Upper lobe of left lung (tissue), 6 donors: ENCODE data around the gene GRHPR. TPM values are rescaled to one million over a fixed set of nuclear protein-coding genes. Genes with fewer than 3 reads are reported as not detected.

Source experiments
- ATAC-seq, 2 donors: fragments of 200-7000 bp; cut with Tn5 transposase; one replicate each; pipeline ENCODE4 v1.9.1; 2022; ENCODE audit warnings: mild to moderate bottlenecking in 2 of 2, moderate library complexity in 2 of 2; ENCODE audit not compliant: low FRiP score in 2 of 2
- DNase-seq, 2 donors: peaks; one replicate each; pipeline ENCODE4 v3.0.0-alpha.2; 2019 to 2020
- H3K27ac ChIP-seq, 4 donors: fragments of 200-600 bp; sonication (generic); one replicate each; pipeline ENCODE4 v1.5.1; 2016 to 2019
- H3K27me3 ChIP-seq, 4 donors: fragments of 200-600 bp; sonication (generic); one replicate each; pipeline ENCODE4 v1.5.1; 2017 to 2019
- H3K36me3 ChIP-seq, 4 donors: fragments of 200-600 bp; sonication (generic); one replicate each; pipeline ENCODE4 v1.5.1; 2016 to 2019
- H3K4me1 ChIP-seq, 4 donors: fragments of 200-600 bp; sonication (generic); one replicate each; pipeline ENCODE4 v1.5.1; 2018 to 2019
- H3K4me3 ChIP-seq, 4 donors: fragments of 200-600 bp; sonication (generic); one replicate each; pipeline ENCODE4 v1.5.1; 2017 to 2019; ENCODE audit warnings: mild to moderate bottlenecking in 2 of 4, moderate library complexity in 1 of 4
- H3K9me3 ChIP-seq, 4 donors: fragments of 200-600 bp; sonication (generic); one replicate each; pipeline ENCODE4 v1.5.1; 2018 to 2019
- EP300 ChIP-seq, 4 donors: sonication (generic); formaldehyde crosslinking; IDR thresholded peaks; one replicate each; pipeline ENCODE4 v1.5.1; 2017; ENCODE audit warnings: antibody characterized with exemption in 4 of 4, control low read depth in 2 of 4
- POLR2A ChIP-seq, 4 donors: fragments of 450-650 bp; IDR thresholded peaks; one replicate each; pipeline ENCODE4 v1.5.1; 2016 to 2017; ENCODE audit warnings: antibody characterized with exemption in 4 of 4, mild to moderate bottlenecking in 2 of 4
- POLR2AphosphoS5 ChIP-seq, 2 donors: sonication (generic); formaldehyde crosslinking; IDR thresholded peaks; one replicate each; pipeline ENCODE4 v1.5.1; 2017; ENCODE audit warnings: antibody characterized with exemption in 2 of 2
- WGBS, 2 donors: methylation state at CpG; one replicate each; pipeline ENCODE4 v1.1.5; 2017 to 2018; 5-methylcytosine and 5-hydroxymethylcytosine counted together
- total RNA-seq, 6 donors: library from RNA; depleted of rRNA in 4 of 6; stranded (reverse); fragments of >200 nt in 4 of 6; gene quantifications; one replicate each; pipeline versions ENCODE4 v1.1.0 to v1.2.1, GENCODE V29; 2016 to 2021
- TF ChIP-seq, protein P1 (sequence below), 6 experiments: fragments of 450-650 bp in 4 of 6; fragments of 200-600 bp in 2 of 6; sonication (generic) in 2 of 6; IDR thresholded peaks; one replicate each; pipeline ENCODE4 v1.5.1; 2016 to 2019; ENCODE audit warnings: antibody characterized with exemption in 6 of 6
- donor health status: DM: no; HTN: no; CAD: no; lungs with moderate emphysema.
- donor health status: DM: no; HTN: yes; CAD: no; lungs with severe emphysema.

The GRHPR gene
- total RNA-seq, 6 donors from 2014 or later: 68.2 to 97.6 (median 81.3) TPM

DNA sequence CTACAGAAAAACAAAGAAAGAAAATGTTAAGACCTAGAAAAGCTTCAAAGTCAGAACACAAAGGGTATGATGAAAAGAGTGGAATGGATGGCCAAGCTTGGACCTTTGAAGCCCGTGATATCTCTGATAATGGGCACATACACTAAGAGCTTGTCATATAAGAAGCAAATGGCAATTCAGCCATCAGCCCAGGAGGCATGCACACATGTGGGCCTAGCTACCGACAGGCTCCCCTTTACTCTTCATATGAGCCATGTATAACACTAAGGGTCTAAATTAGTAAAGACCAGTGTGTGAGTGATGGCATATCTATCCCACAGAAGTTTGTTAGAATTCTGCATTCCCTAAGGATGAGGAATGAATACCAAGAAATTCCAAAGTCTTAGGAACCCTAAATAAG, 20.1 kb downstream of the GRHPR start:
- WGBS, 2 donors: 92% methylated on average over 2 of the region's 2 CpGs
- Histone ChIP-seq H3K4me3 (no peak overlapping the region), H3K27ac (no peak overlapping the region), H3K36me3 (peaks cover 8 to 53% (median 41%) of the 10 kb centered on the region in 4 donors), H3K27me3 (no peaks in the 10 kb centered on the region), H3K9me3 (no peaks in the 10 kb centered on the region), H3K4me1 (no peaks in the 10 kb centered on the region)
- no peak for ATAC-seq
- no peak for DNase-seq
- no peak for TF ChIP-seq POLR2A (IDR thresholded peaks at IDR 0.05)
- TF ChIP-seq POLR2AphosphoS5 (IDR thresholded peaks at IDR 0.05): no peak
- no peak for TF ChIP-seq EP300 (IDR thresholded peaks at IDR 0.05)
- TF ChIP-seq, protein P1, sequence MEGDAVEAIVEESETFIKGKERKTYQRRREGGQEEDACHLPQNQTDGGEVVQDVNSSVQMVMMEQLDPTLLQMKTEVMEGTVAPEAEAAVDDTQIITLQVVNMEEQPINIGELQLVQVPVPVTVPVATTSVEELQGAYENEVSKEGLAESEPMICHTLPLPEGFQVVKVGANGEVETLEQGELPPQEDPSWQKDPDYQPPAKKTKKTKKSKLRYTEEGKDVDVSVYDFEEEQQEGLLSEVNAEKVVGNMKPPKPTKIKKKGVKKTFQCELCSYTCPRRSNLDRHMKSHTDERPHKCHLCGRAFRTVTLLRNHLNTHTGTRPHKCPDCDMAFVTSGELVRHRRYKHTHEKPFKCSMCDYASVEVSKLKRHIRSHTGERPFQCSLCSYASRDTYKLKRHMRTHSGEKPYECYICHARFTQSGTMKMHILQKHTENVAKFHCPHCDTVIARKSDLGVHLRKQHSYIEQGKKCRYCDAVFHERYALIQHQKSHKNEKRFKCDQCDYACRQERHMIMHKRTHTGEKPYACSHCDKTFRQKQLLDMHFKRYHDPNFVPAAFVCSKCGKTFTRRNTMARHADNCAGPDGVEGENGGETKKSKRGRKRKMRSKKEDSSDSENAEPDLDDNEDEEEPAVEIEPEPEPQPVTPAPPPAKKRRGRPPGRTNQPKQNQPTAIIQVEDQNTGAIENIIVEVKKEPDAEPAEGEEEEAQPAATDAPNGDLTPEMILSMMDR (IDR thresholded peaks at IDR 0.05): no peak

DNA sequence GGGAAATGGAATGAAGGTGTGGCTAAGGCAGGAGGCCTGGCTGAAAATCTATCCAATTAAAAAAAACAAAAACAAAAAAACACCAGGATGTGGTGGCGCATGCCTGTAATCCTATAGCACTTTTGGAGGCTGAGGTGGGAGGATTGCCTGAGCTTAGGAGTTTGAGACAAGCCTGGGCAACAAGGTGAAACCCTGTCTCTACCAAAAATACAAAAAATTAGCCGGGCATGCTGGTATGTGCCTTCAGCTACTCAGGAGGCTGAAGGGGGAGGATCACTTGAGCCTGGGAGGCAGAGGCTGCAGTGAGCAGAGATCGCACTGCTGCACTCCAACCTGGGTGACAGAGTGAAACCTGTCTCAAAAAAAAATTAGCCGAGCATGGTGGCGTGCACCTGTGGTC, 21.1 kb downstream of the GRHPR start:
- no peak for ATAC-seq
- Histone ChIP-seq H3K27me3 (no peaks in the 10 kb centered on the region), H3K4me3 (no peak overlapping the region), H3K4me1 (no peaks in the 10 kb centered on the region), H3K9me3 (no peaks in the 10 kb centered on the region), H3K36me3 (peaks cover 7 to 42% (median 32%) of the 10 kb centered on the region in 4 donors), H3K27ac (no peak overlapping the region)
- TF ChIP-seq POLR2A (IDR thresholded peaks at IDR 0.05): no peak
- no peak for DNase-seq
- WGBS, 2 donors: 88 to 95% methylated on average over 5 of the region's 5 CpGs

DNA sequence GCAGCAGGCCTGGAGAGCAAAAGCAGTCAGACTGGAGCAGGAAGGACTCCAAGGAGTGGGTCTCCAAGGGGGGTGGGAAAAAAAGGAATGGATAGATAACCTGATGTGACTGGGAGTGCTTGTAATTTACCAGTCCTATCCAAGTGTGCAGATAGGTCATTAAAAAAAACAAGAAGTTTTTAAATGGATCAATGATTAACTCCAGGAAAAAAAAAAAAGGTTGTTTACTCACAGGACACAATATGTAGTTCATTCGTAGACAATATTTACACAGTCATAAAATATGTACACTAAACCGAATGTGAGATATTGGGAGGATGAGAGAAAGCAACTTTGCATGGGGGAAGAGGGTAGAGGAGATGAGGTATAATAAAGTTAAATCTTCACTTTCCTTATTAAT, 22.4 kb downstream of the GRHPR start:
- 49 to 51% methylated on average over 2 of the region's 2 CpGs for WGBS, 2 donors
- TF ChIP-seq POLR2A (IDR thresholded peaks at IDR 0.05) (no peak), EP300 (IDR thresholded peaks at IDR 0.05) (no peak), POLR2AphosphoS5 (IDR thresholded peaks at IDR 0.05) (no peak)
- TF ChIP-seq, protein P1 (IDR thresholded peaks at IDR 0.05): no peak
- H3K4me1 ChIP-seq: no peaks in the 10 kb centered on the region
- H3K4me3 ChIP-seq: no peak overlapping the region
- DNase-seq (no peak), ATAC-seq (no peak)
- no peaks in the 10 kb centered on the region for H3K27me3 ChIP-seq
- H3K27ac ChIP-seq: no peak overlapping the region
- peaks cover 7 to 32% (median 25%) of the 10 kb centered on the region in 4 donors for H3K36me3 ChIP-seq
- no peaks in the 10 kb centered on the region for H3K9me3 ChIP-seq

DNA sequence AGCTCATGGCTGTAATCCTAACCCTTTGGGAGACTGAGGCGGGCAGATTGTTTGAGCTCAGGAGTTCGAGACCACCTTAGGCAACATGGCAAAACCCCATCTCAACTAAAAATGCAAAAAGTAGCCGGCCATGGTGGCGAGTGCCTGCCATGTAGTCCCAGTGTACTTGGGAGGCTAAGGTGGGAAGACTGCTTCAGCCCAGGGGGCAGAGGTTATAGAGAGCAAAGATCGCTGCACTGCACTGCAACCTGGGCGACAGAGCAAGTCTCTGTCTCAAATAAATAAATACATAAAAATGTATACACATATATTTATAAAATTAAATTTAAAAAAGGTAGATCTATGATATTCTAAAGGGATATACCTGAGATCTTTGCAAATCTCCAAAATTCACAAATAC, 23.3 kb downstream of the GRHPR start:
- no peak for TF ChIP-seq POLR2A (IDR thresholded peaks at IDR 0.05)
- TF ChIP-seq, protein P1 (IDR thresholded peaks at IDR 0.05): no peak
- TF ChIP-seq POLR2AphosphoS5 (IDR thresholded peaks at IDR 0.05): no peak
- TF ChIP-seq EP300 (IDR thresholded peaks at IDR 0.05): no peak
- Histone ChIP-seq H3K4me3 (no peak overlapping the region), H3K9me3 (no peaks in the 10 kb centered on the region), H3K27me3 (no peaks in the 10 kb centered on the region), H3K4me1 (no peaks in the 10 kb centered on the region), H3K27ac (no peak overlapping the region), H3K36me3 (peaks cover 7 to 26% (median 16%) of the 10 kb centered on the region in 4 donors)
- DNase-seq (no peak), ATAC-seq (no peak)
- 93 to 94% methylated on average over 6 of the region's 6 CpGs for WGBS, 2 donors

DNA sequence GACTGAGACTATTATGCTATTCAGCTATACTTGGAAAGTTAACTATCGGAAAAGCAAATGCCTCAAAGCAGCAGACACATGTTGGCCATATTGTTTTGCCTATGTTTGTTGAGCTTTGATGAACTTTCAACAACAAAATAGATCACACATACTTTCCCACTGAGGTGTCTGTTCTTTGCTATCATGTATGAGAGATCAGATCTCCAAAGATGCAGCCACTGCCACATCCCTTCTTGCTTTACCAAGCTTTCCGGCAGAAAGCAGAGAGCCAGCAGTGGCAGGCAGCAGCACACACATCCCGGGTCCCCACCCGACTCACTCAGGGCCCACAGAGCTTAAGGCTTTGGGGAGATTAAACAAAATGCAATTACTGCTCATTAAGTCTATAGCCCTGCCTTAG, 23.9 kb downstream of the GRHPR start:
- ATAC-seq (no peak), DNase-seq (peak in 1 of 2 donors; percentile 13)
- H3K27me3 ChIP-seq: no peaks in the 10 kb centered on the region
- H3K27ac ChIP-seq: no peak overlapping the region
- WGBS, 2 donors: 91% methylated on average over 4 of the region's 4 CpGs
- no peaks in the 10 kb centered on the region for H3K9me3 ChIP-seq
- peaks cover 3 to 21% (median 10%) of the 10 kb centered on the region in 4 donors for H3K36me3 ChIP-seq
- no peak overlapping the region for H3K4me3 ChIP-seq
- no peak for TF ChIP-seq POLR2AphosphoS5 (IDR thresholded peaks at IDR 0.05)
- no peak for TF ChIP-seq POLR2A (IDR thresholded peaks at IDR 0.05)
- no peak for TF ChIP-seq EP300 (IDR thresholded peaks at IDR 0.05)
- TF ChIP-seq, protein P1 (IDR thresholded peaks at IDR 0.05): no peak
- no peaks in the 10 kb centered on the region for H3K4me1 ChIP-seq
